ENCODE data around the gene CAPZA3. TPM values are rescaled to one million over a fixed set of nuclear protein-coding genes. Genes with fewer than 3 reads are reported as not detected.

CAPZA3 gene, protein sequence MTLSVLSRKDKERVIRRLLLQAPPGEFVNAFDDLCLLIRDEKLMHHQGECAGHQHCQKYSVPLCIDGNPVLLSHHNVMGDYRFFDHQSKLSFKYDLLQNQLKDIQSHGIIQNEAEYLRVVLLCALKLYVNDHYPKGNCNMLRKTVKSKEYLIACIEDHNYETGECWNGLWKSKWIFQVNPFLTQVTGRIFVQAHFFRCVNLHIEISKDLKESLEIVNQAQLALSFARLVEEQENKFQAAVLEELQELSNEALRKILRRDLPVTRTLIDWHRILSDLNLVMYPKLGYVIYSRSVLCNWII
- total RNA-seq = not detected in 2 replicates

DNA sequence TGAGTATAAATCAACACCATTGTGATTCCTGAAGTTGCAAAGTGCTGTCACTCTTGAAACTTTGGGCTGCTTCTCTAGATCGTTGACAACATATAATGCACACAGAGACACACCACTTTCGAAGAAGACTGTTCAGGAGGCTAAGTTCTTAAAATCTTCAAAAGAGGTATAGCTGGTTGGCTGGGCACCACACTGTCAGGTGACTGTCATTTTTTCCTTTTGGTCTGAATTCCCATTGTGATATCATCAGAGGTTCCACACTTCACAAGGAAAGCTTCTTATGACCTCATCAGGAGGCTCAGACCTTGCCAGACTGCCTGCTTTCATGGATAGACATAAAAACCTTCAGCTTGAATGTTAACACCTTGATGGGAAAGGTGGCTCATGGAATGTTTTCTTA, at the start of gene CAPZA3, which contains the start of gene PLCZ1:
Gene CAPZA3 (plus strand): TSS at position 301 of the 400 bp plus-strand sequence. CDS start 150 bp downstream, outside the sequence.
Gene PLCZ1 (minus strand): TSS at position 194 of the 400 bp plus-strand sequence. CDS start 641 bp downstream, outside the sequence.

Other genes starting within 250 kb of the CAPZA3 start
- gene PLCZ1, start 107 bp upstream of the CAPZA3 start, total RNA-seq = not detected in 2 replicates